Heart left ventricle (tissue), 16 donors: ENCODE results near the gene RGS16. TPM values are rescaled to one million over a fixed set of nuclear protein-coding genes. Genes with fewer than 3 reads are reported as not detected.

Source experiments
- ATAC-seq, 4 donors: fragments of 200-7000 bp; cut with Tn5 transposase; one replicate each; pipeline ENCODE4 v1.9.1; 2020 to 2022; ENCODE audit warnings: moderate library complexity in 4 of 4, mild to moderate bottlenecking in 3 of 4, moderate number of reproducible peaks in 1 of 4
- DNase-seq, 5 donors: peaks; one replicate each; pipeline ENCODE4 v3.0.0-alpha.2; 2020
- H3K27ac ChIP-seq, 12 donors: fragments of 200-600 bp; sonication (generic) in 4 of 12; one replicate each; pipeline versions ENCODE4 v1.5.0 to v1.8.0; 2016 to 2022; ENCODE audit warnings: mild to moderate bottlenecking in 2 of 12
- H3K27me3 ChIP-seq, 9 donors: fragments of 200-600 bp; sonication (generic) in 2 of 9; one replicate each; pipeline versions ENCODE4 v1.5.1 to v1.8.0; 2016 to 2022; ENCODE audit warnings: mild to moderate bottlenecking in 3 of 9
- H3K36me3 ChIP-seq, 9 donors: fragments of 200-600 bp; sonication (generic) in 2 of 9; one replicate each; pipeline versions ENCODE4 v1.5.0 to v1.8.0; 2018 to 2022; ENCODE audit warnings: mild to moderate bottlenecking in 2 of 9
- H3K4me1 ChIP-seq, 12 donors: fragments of 200-600 bp; sonication (generic) in 4 of 12; one replicate each; pipeline versions ENCODE4 v1.5.0 to v1.8.0; 2016 to 2022; ENCODE audit warnings: mild to moderate bottlenecking in 3 of 12
- H3K4me3 ChIP-seq, 12 donors: fragments of 200-600 bp; sonication (generic) in 4 of 12; one replicate each; pipeline versions ENCODE4 v1.5.0 to v1.8.0; 2017 to 2022; ENCODE audit warnings: mild to moderate bottlenecking in 9 of 12, moderate library complexity in 4 of 12
- H3K9me3 ChIP-seq, 12 donors: fragments of 200-600 bp; sonication (generic) in 4 of 12; one replicate each; pipeline versions ENCODE4 v1.5.0 to v1.8.0; 2016 to 2022; ENCODE audit warnings: mild to moderate bottlenecking in 1 of 12
- POLR2A ChIP-seq, 2 donors: fragments of 450-650 bp; IDR thresholded peaks; one replicate each; pipeline ENCODE4 v1.6.1; 2017; ENCODE audit warnings: antibody characterized with exemption in 2 of 2, mild to moderate bottlenecking in 2 of 2, moderate library complexity in 2 of 2
- WGBS, 4 donors: extraction: QIAGEN DNeasy Blood & Tissue Kit in 2 of 4; methylation state at CpG; one replicate each; pipeline versions ENCODE4 v1.1.5 to v1.1.7; 2013 to 2018; 5-methylcytosine and 5-hydroxymethylcytosine counted together
- intact Hi-C, 10 donors: fragments of 100-400 bp; cut with DNase I; formaldehyde crosslinking; loops; one replicate each; pipeline versions ENCODE4 v1.11.1 to v1.14.2; 2022
- polyA plus RNA-seq, 2 donors: library from polyadenylated mRNA; stranded (reverse); fragments of 200-250 nt; gene quantifications; one replicate each; pipeline ENCODE4 v1.2.3, GENCODE V29; 2013
- total RNA-seq, 9 donors: library from RNA; depleted of rRNA in 2 of 9; stranded (reverse); fragments of >200 nt in 2 of 9; fragmentation: NEBNext Ultra II Directional in 3 of 9; extraction: Animal tissue kit (Norgen Biotek cat#: 25700) in 3 of 9; gene quantifications; one replicate each; pipeline versions ENCODE4 v1.1.0 to v1.2.4, GENCODE V29; 2016 to 2023
- TF ChIP-seq, protein P1 (sequence below), 12 donors: fragments of 200-600 bp; sonication (generic) in 4 of 12; IDR thresholded peaks; one replicate each; pipeline versions ENCODE4 v1.5.0 to v1.8.0; 2018 to 2022; ENCODE audit warnings: antibody characterized with exemption in 12 of 12, mild to moderate bottlenecking in 5 of 12
- donor health status: ischemic (EF 13 %, LVEDD 7.1; RV severe dilation, severe dysfunction).
- donor health status: healthy with polysubstance abuse.
- donor health status: DM: no; HTN: yes; CAD: no.
- donor health status: DM: no; HTN: no; CAD: no.
- donor health status: ischemic (EF 25% LVEDD 6.9; RV normal size, moderate dysfunction).
- donor health status: ischemic (EF 25% LVEDD 5.7; RV mildly dilated, moderate dysfunction).
- donor health status: healthy.
- donor health status: DM: yes; HTN: yes; CAD: no.
- donor health status: ischemic (EF 35%, LVEDD 5.7; RV mildly dilated, moderate dysfunction).
- donor health status: nonischemic (EF 11% LVEDD 7.7; RV severe dilation, severe dysfunction).
- donor health status: DM: yes; HTN: yes; CAD: no.
- donor health status: PGD.
- donor health status: ischemic (EF 29% LVEDD 5.4; RV normal size, mild dysfunction).
- donor health status: nonischemic (EF 23%, LVEDD 6.1; RV moderate dilation, normal function).

The RGS16 gene
- total and polyA plus RNA-seq, 11 donors: 0.75 to 9.3 (median 2.1) TPM

DNA sequence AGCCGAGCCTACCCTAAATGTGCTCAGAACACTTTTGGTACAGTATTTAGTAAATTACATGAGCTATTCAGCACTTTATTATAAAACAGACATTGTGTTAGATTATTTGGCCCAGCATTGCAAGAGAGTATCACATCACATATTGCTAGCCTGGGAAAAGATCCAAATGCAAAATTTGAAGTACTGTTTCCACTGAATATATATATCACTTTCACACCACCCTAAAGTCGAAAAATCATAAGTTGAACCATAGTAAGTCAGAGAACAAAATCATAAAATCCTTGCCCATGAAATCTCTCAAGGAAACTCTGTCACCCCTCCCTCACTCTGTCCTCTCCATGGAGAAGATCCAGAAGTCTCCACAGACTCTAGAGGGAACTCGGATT, 47.1 kb upstream of the RGS16 start:
- DNase-seq (no peak), ATAC-seq (no peak)
- no peaks in the 10 kb centered on the region for H3K4me1 ChIP-seq
- H3K36me3 ChIP-seq: no peaks in the 10 kb centered on the region
- no peaks in the 10 kb centered on the region for H3K9me3 ChIP-seq
- H3K27me3 ChIP-seq: no peaks in the 10 kb centered on the region
- TF ChIP-seq, protein P1, sequence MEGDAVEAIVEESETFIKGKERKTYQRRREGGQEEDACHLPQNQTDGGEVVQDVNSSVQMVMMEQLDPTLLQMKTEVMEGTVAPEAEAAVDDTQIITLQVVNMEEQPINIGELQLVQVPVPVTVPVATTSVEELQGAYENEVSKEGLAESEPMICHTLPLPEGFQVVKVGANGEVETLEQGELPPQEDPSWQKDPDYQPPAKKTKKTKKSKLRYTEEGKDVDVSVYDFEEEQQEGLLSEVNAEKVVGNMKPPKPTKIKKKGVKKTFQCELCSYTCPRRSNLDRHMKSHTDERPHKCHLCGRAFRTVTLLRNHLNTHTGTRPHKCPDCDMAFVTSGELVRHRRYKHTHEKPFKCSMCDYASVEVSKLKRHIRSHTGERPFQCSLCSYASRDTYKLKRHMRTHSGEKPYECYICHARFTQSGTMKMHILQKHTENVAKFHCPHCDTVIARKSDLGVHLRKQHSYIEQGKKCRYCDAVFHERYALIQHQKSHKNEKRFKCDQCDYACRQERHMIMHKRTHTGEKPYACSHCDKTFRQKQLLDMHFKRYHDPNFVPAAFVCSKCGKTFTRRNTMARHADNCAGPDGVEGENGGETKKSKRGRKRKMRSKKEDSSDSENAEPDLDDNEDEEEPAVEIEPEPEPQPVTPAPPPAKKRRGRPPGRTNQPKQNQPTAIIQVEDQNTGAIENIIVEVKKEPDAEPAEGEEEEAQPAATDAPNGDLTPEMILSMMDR (IDR thresholded peaks at IDR 0.05): no peak
- no peak for TF ChIP-seq POLR2A (IDR thresholded peaks at IDR 0.05)
- intact Hi-C loops: no loop called here
- no peak overlapping the region for H3K4me3 ChIP-seq
- no peak overlapping the region for H3K27ac ChIP-seq
- 60 to 75% (median 69%) methylated on average over 3 of the region's 3 CpGs for WGBS, 4 donors

DNA sequence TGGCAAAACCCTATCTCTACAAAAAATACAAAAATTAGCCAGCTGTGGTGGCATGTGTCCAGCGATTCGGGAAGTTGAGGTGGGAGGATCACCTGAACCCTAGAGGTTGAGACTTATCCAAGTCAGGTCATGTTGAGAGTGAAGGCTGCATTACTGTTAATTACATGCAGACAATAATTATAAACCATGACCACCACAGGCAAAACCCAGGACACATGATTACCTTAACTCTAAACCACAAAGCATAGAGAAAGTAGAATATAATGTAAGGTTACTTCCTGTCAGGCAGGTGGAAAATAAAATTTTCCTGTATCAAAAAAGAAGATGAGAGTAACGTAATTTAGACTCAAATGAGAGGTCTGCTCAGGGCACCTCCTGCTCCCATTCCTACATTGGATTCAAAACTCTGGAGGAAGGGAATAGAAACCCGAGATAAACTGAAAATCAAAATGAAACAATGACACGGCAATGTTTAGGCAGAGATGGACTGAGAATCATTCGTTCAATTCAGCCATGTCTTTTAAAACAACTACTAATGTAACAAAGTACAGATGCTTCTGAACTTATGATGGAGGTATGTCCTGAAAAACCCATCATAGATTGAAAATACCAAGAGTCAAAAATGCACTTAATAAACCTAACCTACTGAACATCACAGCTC, 46.6 kb upstream of the RGS16 start:
- intact Hi-C loops: no loop called here
- no peak for ATAC-seq
- Histone ChIP-seq H3K27me3 (no peaks in the 10 kb centered on the region), H3K9me3 (no peaks in the 10 kb centered on the region), H3K36me3 (no peaks in the 10 kb centered on the region), H3K4me1 (no peaks in the 10 kb centered on the region), H3K4me3 (no peak overlapping the region), H3K27ac (no peak overlapping the region)
- 82 to 89% (median 87%) methylated on average over 6 of the region's 6 CpGs for WGBS, 4 donors
- DNase-seq: no peak
- TF ChIP-seq, protein P1 (IDR thresholded peaks at IDR 0.05): no peak
- no peak for TF ChIP-seq POLR2A (IDR thresholded peaks at IDR 0.05)

DNA sequence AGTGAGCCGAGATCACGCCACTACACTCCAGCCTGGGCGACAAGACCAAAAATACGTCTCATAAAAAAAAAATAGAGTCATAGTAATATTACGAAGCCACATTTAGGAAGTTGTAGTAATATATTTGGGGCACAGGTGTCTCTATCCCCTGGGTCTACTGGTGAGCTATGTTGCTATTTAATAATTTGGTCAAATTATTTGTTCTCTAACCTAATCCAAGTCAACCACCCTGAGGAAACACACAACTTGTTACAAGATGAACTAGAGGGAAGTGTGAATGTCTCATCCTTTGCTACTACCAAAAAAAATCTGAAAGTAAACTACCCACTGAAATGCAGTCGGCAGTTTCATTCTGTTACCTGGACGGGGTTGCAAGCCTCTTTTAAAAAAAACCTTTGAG, 44.9 kb upstream of the RGS16 start:
- H3K4me3 ChIP-seq: no peak overlapping the region
- DNase-seq (no peak), ATAC-seq (no peak)
- WGBS, 4 donors: 93 to 96% (median 94%) methylated on average over 7 of the region's 7 CpGs
- H3K27me3 ChIP-seq: no peaks in the 10 kb centered on the region
- H3K36me3 ChIP-seq: no peaks in the 10 kb centered on the region
- H3K27ac ChIP-seq: no peak overlapping the region
- TF ChIP-seq POLR2A (IDR thresholded peaks at IDR 0.05): no peak
- TF ChIP-seq, protein P1 (IDR thresholded peaks at IDR 0.05): no peak
- H3K9me3 ChIP-seq: no peaks in the 10 kb centered on the region
- intact Hi-C loops: no loop called here
- H3K4me1 ChIP-seq: no peaks in the 10 kb centered on the region

DNA sequence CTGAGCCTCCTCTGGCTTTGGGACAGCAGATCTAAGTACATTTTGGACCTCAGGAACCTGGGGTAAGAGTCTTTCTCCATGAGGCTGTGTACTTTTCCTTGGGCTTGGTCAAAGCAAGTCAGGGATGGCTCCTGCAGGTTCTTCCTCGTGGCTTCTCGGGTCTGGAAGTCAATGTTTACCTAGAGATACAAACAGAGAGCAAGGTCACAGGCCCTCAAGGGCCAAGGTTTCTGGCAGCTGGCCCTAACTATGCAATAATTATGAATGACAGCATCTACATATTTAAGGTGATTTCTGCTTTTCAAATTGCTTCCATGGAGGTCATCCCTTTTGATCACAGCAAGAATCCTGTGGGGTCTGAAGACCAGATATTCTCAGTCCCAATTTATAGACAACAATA, 42.5 kb upstream of the RGS16 start:
- Histone ChIP-seq H3K27me3 (no peaks in the 10 kb centered on the region), H3K9me3 (no peaks in the 10 kb centered on the region), H3K4me1 (no peaks in the 10 kb centered on the region), H3K4me3 (no peak overlapping the region), H3K27ac (no peak overlapping the region), H3K36me3 (no peaks in the 10 kb centered on the region)
- TF ChIP-seq, protein P1 (IDR thresholded peaks at IDR 0.05): no peak
- no peak for TF ChIP-seq POLR2A (IDR thresholded peaks at IDR 0.05)
- WGBS, 4 donors: 37 to 82% (median 75%) methylated on average over 2 of the region's 2 CpGs
- DNase-seq (no peak), ATAC-seq (no peak)
- intact Hi-C loops: no loop called here
